ENCODE measurements around the gene CLSTN2. TPM values are rescaled to one million over a fixed set of nuclear protein-coding genes. Genes with fewer than 3 reads are reported as not detected.

The CLSTN2 gene
- total RNA-seq, 1 experiment from 2014 or later, result 0.84 TPM

- peak; percentile 43 for DNase-seq (ENCODE audit: low read depth)
Observed at GRCh38 chr3:140447136-140447535, 512.2 kb downstream of the CLSTN2 start.

- no peak for DNase-seq (ENCODE audit: low read depth)
Observed at GRCh38 chr3:140448001-140448400, 513.0 kb downstream of the CLSTN2 start.

- no peak for DNase-seq (ENCODE audit: low read depth)
Observed at GRCh38 chr3:140449413-140450256, 514.6 kb downstream of the CLSTN2 start.

- DNase-seq (ENCODE audit: low read depth), result no peak
Observed at GRCh38 chr3:140453750-140454149, 518.8 kb downstream of the CLSTN2 start.

- DNase-seq (ENCODE audit: low read depth), result no peak
Observed at GRCh38 chr3:140455521-140456214, 520.7 kb downstream of the CLSTN2 start.

- DNase-seq (ENCODE audit: low read depth), result no peak
Observed at GRCh38 chr3:140456974-140457373, 522.0 kb downstream of the CLSTN2 start.

GRCh38 chr3:140459462-140459861 lies 524.5 kb downstream of the CLSTN2 start:
- DNase-seq (ENCODE audit: low read depth), result no peak

- no peak for DNase-seq (ENCODE audit: low read depth)
Observed at GRCh38 chr3:140461250-140461649, 526.3 kb downstream of the CLSTN2 start.

- no peak for DNase-seq (ENCODE audit: low read depth)
Observed at GRCh38 chr3:140463355-140463754, 528.4 kb downstream of the CLSTN2 start.

GRCh38 chr3:140465988-140466387 lies 531.0 kb downstream of the CLSTN2 start:
- DNase-seq (ENCODE audit: low read depth), result no peak

GRCh38 chr3:140466535-140466934 lies 531.5 kb downstream of the CLSTN2 start:
- no peak for DNase-seq (ENCODE audit: low read depth)

GRCh38 chr3:140467104-140467577 lies 532.2 kb downstream of the CLSTN2 start:
- DNase-seq (ENCODE audit: low read depth), result peak; percentile 87

GRCh38 chr3:140467796-140468315 lies 532.9 kb downstream of the CLSTN2 start:
- DNase-seq (ENCODE audit: low read depth), result peak; percentile 14

GRCh38 chr3:140468407-140468806 lies 533.4 kb downstream of the CLSTN2 start:
- peak; percentile 28 for DNase-seq (ENCODE audit: low read depth)

GRCh38 chr3:140469491-140469890 lies 534.5 kb downstream of the CLSTN2 start:
- DNase-seq (ENCODE audit: low read depth), result peak; percentile 52

GRCh38 chr3:140470211-140470610 lies 535.2 kb downstream of the CLSTN2 start:
- no peak for DNase-seq (ENCODE audit: low read depth)

GRCh38 chr3:140470962-140471361 lies 536.0 kb downstream of the CLSTN2 start:
- peak; percentile 22 for DNase-seq (ENCODE audit: low read depth)

GRCh38 chr3:140472306-140473020 lies 537.5 kb downstream of the CLSTN2 start:
- DNase-seq (ENCODE audit: low read depth), result no peak

GRCh38 chr3:140487566-140487965 lies 552.6 kb downstream of the CLSTN2 start:
- DNase-seq (ENCODE audit: low read depth), result no peak

- DNase-seq (ENCODE audit: low read depth), result peak; percentile 51
Observed at GRCh38 chr3:140493271-140493670, 558.3 kb downstream of the CLSTN2 start.

- peak; percentile 75 for DNase-seq (ENCODE audit: low read depth)
Observed at GRCh38 chr3:140494970-140495369, 560.0 kb downstream of the CLSTN2 start.

- DNase-seq (ENCODE audit: low read depth), result peak; percentile 23
Observed at GRCh38 chr3:140497331-140497730, 562.3 kb downstream of the CLSTN2 start.

Measured in RPMI7951 (cell line).